Peyer's patch (tissue), 4 donors: ENCODE measurements around the gene EPB41L3. TPM values are rescaled to one million over a fixed set of nuclear protein-coding genes. Genes with fewer than 3 reads are reported as not detected.

Source experiments
- DNase-seq, 3 donors: peaks; one replicate each; pipeline ENCODE4 v3.0.0-alpha.2; 2017 to 2019
- H3K27ac ChIP-seq, 4 donors: fragments of 200-600 bp; sonication (generic); one replicate each; pipeline ENCODE4 v1.5.1; 2016 to 2019
- H3K27me3 ChIP-seq, 2 donors: fragments of 200-600 bp; sonication (generic); one replicate each; pipeline ENCODE4 v1.5.1; 2019
- H3K36me3 ChIP-seq, 3 donors: fragments of 200-600 bp; sonication (generic); one replicate each; pipeline ENCODE4 v1.5.1; 2016 to 2019
- H3K4me1 ChIP-seq, 4 donors: fragments of 200-600 bp; sonication (generic); one replicate each; pipeline ENCODE4 v1.5.1; 2016 to 2019
- H3K4me3 ChIP-seq, 4 donors: fragments of 200-600 bp; sonication (generic); 1 replicate in 3 of 4; 2 replicates in 1 of 4; pipeline ENCODE4 v1.5.1; 2016 to 2019; ENCODE audit warnings: mild to moderate bottlenecking in 1 of 4
- H3K9me3 ChIP-seq, 4 donors: fragments of 200-600 bp; sonication (generic); one replicate each; pipeline ENCODE4 v1.5.1; 2016 to 2019; ENCODE audit warnings: mild to moderate bottlenecking in 1 of 4
- CTCF ChIP-seq, 6 experiments: fragments of 450-650 bp in 4 of 6; fragments of 200-600 bp in 2 of 6; sonication (generic) in 1 of 6; IDR thresholded peaks; one replicate each; pipeline ENCODE4 v1.5.1; 2017 to 2019; ENCODE audit warnings: antibody characterized with exemption in 6 of 6, mild to moderate bottlenecking in 3 of 6, moderate library complexity in 1 of 6
- POLR2A ChIP-seq, 2 donors: fragments of 450-650 bp; IDR thresholded peaks; one replicate each; pipeline ENCODE4 v1.5.1; 2017; ENCODE audit warnings: antibody characterized with exemption in 2 of 2, mild to moderate bottlenecking in 2 of 2, moderate library complexity in 2 of 2
- total RNA-seq, 4 donors: library from RNA; depleted of rRNA; stranded (reverse); fragments of >200 nt; gene quantifications; one replicate each; pipeline ENCODE4 v1.1.0, GENCODE V29; 2016

The EPB41L3 gene
- total RNA-seq, 4 donors from 2014 or later: 234 to 251 (median 248) TPM

- no peaks in the 10 kb centered on the region for H3K36me3 ChIP-seq
- no peaks in the 10 kb centered on the region for H3K9me3 ChIP-seq
- DNase-seq: no peak
- H3K4me3 ChIP-seq: no peak overlapping the region
- H3K4me1 ChIP-seq: no peaks in the 10 kb centered on the region
- no peaks in the 10 kb centered on the region for H3K27me3 ChIP-seq
- no peak for TF ChIP-seq CTCF (IDR thresholded peaks at IDR 0.05)
- no peak for TF ChIP-seq POLR2A (IDR thresholded peaks at IDR 0.05)
- H3K27ac ChIP-seq: no peak overlapping the region
Measured at GRCh38 chr18:5506174-5506573, 37.6 kb downstream of the EPB41L3 start.

- no peaks in the 10 kb centered on the region for H3K9me3 ChIP-seq
- DNase-seq: no peak
- TF ChIP-seq CTCF (IDR thresholded peaks at IDR 0.05) (no peak), POLR2A (IDR thresholded peaks at IDR 0.05) (no peak)
- no peaks in the 10 kb centered on the region for H3K27me3 ChIP-seq
- no peaks in the 10 kb centered on the region for H3K36me3 ChIP-seq
- no peak overlapping the region for H3K27ac ChIP-seq
- no peak overlapping the region for H3K4me3 ChIP-seq
- H3K4me1 ChIP-seq: no peaks in the 10 kb centered on the region
Measured at GRCh38 chr18:5503740-5504139, 40.1 kb downstream of the EPB41L3 start.

DNA sequence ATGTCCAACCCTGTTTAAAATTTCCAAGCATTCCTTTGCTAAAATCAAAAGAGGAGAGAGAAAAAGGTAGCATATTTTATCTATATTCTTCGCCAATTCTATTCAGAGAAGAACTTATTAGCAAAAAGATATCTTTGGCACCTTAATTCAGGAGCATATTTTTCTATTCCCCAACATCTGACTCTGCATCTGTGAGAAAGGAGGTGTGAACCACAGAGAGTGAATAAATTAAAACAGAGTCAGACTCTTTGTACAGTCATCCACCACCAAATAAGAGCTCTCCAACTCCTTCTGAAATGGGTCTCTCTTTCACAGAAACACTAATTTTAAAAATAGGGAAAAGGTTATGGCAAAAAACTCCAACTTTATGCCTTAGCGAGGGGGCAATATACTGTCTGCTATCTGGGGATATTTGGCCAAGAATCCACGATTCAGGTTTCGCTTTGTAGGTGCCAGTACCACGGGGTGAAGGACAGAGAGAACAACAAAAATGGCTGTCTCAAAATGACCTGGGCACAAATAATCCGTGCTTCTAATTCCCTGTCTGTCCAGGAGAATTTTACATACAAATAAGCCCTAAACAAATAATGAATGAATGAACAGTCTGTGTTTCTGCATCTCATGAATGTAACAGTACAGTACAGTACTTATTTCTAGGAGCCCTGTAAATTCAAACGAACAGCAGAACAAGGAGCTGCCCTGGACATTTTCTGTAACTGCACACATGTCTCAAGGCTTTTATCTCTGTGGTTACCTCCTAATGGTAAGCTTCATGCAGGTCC, 43.4 kb downstream of the EPB41L3 start:
- H3K4me3 ChIP-seq: no peak overlapping the region
- DNase-seq: no peak
- H3K27ac ChIP-seq: no peak overlapping the region
- H3K36me3 ChIP-seq: no peaks in the 10 kb centered on the region
- no peaks in the 10 kb centered on the region for H3K27me3 ChIP-seq
- H3K4me1 ChIP-seq: no peaks in the 10 kb centered on the region
- H3K9me3 ChIP-seq: no peaks in the 10 kb centered on the region
- TF ChIP-seq POLR2A (IDR thresholded peaks at IDR 0.05): no peak
- TF ChIP-seq CTCF (IDR thresholded peaks at IDR 0.05): no peak

DNA sequence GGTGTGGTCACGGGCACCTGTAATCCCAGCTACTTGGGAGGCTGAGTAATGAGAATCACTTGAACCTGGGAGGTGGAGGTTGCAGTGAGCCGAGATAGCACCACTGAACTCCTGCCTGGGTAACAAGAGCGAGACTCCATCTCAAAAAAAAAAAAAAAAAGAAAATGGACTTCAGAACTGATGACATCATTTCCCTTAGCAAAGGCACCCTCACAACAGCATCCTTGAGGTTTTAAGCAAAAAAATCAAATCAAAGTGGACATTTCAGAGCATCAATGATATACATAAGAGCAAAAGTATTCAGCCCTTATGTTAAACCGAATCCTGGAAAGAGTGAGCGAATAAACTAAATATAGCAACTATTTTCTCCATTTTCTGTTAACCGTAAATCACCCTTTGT, 45.3 kb downstream of the EPB41L3 start:
- Histone ChIP-seq H3K27me3 (no peaks in the 10 kb centered on the region), H3K4me1 (no peaks in the 10 kb centered on the region), H3K36me3 (no peaks in the 10 kb centered on the region), H3K4me3 (no peak overlapping the region), H3K9me3 (no peaks in the 10 kb centered on the region), H3K27ac (no peak overlapping the region)
- no peak for DNase-seq
- TF ChIP-seq POLR2A (IDR thresholded peaks at IDR 0.05): no peak
- TF ChIP-seq CTCF (IDR thresholded peaks at IDR 0.05): no peak

DNA sequence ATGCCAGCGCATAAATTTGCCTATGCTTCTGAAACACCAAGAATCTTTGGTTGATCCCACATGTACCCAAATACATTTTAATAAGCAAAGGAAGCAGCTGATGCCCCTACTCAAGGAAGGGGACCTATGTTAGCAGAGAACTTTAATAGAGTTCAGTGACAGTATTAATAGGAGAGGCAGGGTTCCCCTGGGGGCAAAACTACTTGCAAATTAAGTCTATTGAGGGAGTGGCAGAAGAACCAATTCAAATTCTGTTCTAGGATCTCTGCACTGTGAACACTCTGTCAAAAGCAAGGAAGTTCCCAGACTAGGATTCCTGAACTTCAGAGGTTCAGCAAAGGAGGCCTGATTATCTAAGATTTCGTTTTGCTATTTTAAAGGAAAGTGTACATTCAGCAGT, 47.5 kb downstream of the EPB41L3 start:
- H3K4me3 ChIP-seq: no peak overlapping the region
- no peak for DNase-seq
- no peaks in the 10 kb centered on the region for H3K4me1 ChIP-seq
- H3K27ac ChIP-seq: no peak overlapping the region
- TF ChIP-seq POLR2A (IDR thresholded peaks at IDR 0.05) (no peak), CTCF (IDR thresholded peaks at IDR 0.05) (no peak)
- H3K36me3 ChIP-seq: no peaks in the 10 kb centered on the region
- no peaks in the 10 kb centered on the region for H3K27me3 ChIP-seq
- H3K9me3 ChIP-seq: no peaks in the 10 kb centered on the region
